HG02623 (cell line): ENCODE results near the gene SNX24.
"Not testable (repeated sequence)": the region's sequence is repeated elsewhere in the genome, so short reads cannot be mapped to it uniquely, and the experiment has no call there.

Experiments
- ATAC-seq: cut with Tn5 transposase; IDR thresholded peaks from one replicate; pipeline ENCODE4 v1.9.1; 2021; ENCODE audit warnings: moderate library complexity; ENCODE audit not compliant: unreplicated experiment

SNX24 gene

DNA sequence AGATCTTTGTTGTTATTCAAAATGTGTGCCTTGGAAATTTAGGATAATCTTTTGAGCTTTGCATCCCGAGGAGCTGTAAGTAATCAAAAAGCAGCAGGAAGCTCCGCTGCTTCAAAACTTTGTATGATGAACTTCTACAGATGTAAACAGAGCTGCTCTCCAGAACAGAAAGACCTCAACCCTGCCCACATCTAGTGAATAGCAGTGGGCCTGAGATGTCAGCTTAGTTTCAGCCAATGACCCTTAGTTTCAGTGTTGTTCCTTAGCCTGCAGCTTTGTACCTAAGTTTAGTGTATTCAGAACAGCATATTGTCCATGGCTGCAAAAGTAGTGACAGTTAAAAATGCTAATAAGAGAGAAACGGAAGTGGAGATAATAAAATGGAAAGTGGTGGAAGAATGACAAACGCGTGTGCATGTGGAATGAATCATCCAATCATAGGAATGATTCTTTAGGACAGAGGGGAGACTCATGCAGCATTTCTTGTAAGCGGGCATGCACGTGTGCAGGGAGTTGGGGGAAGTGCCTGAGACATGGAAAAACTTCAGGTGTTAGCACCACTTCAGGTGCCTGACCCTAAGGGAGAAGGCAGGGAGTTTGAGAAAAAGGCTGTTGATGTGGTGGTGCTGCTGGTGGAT is 24.9 kb downstream of the SNX24 start:
- ATAC-seq = no peak

DNA sequence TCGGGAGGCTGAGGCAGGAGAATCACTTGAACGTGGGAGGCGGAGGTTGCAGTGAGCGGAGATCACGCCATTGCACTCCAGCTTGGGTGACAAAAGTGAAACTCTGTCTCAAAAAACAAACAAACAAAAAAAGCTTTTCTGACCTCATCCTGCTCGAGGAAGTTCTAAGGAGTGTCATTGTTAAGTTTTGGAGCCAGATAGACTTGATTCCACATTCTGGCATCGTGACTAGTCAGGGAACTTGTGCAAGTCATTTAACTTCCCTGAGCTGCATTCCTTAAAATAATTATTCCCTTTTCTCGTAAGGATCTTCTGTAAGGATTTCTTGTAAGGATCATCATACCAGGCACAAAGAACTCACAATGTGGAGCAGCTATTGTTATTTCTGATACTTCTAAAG is 26.2 kb downstream of the SNX24 start:
- ATAC-seq = no peak

DNA sequence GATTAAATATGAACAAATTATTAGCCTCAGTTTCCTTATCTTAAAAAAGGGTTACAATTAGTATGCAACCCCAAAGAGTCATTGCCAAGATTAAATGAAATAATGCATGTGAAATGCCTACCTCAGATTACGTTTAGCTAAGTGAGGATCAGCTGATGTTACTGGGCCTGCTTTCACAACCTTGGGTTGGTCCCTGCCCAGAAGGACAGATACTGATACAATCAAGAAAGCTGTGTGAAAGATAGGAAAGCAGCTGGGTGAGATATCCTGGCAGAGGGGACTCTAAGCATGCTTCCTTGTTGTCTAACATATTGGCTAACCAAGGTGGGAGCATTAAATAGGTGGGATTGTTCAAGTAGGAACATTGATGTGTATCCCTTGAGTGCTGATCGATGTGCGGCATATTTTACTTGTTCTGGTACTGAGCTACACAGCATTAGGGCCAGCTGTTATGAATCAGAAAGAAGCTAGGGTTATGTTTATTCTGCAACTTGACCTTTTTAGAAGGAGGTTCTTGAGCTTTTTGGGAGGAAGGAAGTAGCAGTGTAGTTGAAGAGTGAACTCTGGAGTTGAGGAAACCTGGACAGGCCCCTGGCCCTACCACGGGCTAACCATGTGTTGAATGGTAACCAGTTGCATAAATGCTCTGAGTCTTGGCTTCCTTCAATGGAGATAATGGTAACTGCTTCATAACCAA is 28.9 kb downstream of the SNX24 start:
- ATAC-seq = no peak

DNA sequence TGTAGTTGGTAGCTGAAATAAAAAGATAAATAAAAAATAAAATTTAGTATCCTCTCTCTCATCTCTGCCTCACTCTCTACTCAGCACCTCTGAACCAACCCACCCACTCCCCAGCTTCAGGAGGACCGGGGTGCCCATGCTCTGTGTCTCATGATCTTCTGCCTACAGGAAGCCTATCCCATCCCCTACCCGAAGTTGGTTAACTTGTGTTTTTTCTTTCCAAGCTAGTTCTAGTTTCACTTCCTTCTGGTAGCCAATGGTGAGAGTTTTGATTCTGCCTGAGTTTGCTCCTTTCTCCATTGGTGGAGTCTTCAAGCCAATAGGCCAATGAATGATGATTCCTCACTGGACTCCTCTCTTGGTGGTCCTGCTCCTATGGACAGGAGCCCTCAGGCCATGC is 32.1 kb downstream of the SNX24 start:
- ATAC-seq = peak; percentile 61

DNA sequence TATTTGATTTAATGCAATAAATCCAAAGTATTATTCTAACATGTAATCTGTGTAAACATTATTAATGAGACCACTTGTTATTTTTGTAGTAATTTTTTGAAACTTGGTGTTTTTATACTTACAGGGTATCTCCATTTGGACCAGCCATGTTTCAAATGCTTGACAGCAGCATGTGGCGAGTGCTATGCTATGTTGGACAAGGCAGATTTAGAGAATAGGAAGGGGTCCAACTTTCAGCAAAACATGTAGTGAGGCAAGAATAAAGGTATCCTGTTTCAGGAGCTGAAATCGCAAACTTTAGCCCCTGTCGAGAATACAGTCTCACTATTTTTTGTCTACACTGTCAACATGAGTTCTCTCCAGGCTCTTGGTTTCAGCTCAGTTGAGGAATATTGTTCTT is 33.7 kb downstream of the SNX24 start:
- no peak for ATAC-seq

DNA sequence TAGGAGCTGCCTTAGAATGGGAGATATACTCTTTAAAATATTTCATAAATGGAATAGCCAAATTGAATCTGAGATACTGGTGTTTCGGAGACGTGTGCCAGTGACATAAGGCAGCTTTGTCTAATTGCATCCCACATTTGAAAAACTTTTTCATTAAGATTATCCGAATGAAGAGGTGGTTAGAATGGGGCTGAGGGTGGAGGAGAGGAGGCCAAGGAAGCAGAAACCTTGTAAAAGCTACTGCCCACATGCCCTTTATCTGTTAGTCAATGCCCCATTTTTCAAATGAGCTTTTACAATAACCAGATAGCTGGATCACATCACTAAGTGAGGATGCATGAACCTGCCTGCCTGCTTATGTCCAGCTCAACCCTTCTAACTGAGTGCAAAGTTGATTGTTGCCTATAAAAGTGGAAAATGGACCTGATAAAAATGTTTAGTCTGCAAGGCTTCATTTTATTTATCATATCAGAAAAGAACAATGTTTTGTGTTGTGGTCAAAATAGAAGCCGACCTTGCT is 34.8 kb downstream of the SNX24 start:
- ATAC-seq = no peak

DNA sequence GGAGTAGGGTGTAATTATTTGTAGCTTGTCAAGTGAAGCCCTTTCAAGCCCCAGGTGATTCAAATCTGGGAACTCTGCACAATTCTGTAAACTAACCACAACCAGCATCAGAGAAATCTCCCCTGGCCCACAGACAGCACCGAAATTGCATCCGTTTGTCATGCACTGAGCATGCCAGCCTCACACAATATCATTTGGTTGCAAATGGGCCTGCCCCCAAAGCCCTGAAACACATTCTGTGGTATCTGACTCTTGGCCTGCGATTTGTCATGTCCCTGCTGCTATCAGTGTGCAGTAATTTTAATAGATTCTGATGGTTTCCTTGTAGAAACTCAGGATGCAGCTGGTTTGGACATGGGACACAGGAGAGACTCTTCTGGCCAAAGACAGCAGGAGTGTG is 35.3 kb downstream of the SNX24 start:
- peak; percentile 40 for ATAC-seq

DNA sequence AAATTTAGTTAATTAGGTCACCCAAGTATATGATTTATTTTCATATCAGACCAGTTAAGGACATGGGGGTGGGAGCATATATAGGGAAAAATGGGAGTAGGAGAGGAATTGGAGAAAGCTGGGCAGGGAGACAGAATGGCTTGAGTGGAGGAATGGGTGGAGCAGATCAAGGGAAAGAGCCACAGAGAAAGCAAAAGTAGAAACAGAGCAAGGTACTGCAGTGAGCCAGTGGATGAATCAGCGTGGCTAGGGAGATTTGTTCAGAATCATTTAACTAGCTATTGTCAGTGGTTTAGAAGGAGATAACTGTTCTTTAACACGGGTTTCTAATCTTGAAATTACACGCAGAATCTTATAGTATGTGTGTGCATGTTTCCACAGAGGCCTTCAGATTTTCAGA is 37.4 kb downstream of the SNX24 start:
- no peak for ATAC-seq

DNA sequence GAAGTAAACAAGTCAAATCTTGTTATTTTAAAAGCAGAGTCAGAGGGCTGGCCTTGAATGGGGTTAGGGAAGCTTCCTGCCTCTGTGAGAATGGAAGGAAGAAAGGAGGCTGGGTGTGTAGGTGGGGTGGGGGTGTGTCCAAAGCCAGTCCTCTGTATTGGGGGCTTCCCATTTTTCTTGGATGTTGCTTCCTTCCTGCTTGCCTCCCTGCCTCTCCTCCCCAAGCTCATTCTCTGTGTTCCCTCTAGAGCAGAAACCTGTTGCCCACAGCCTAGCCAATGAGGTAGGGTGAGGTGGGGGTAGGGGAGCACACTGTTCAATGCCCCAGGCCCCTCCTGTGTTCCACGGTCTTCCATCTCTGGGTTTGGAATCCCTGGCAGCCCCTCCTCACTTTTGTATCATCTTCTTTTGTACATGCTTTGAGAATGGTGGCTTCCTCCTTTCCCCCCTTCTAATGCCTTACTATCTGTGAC is 39.7 kb downstream of the SNX24 start:
- no peak for ATAC-seq

DNA sequence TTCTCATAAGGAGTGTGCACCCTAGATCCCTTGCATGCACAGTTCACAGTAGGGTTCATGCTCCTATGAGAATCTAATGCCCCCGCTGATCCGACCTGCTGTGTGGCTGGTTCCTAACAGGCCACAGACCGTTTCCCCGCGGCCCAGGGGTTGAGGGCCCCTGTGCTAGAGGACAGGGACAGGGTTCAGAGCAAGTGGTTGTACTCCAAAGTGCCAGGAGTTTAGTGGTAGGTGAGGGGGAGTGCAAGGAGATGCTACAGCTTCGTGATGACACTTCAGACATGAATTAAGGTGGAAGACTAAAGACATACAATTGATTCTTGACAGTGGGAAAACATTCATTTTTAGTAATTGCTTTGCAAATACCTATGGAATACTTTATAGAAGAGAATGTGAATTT is 40.5 kb downstream of the SNX24 start:
- no peak for ATAC-seq

DNA sequence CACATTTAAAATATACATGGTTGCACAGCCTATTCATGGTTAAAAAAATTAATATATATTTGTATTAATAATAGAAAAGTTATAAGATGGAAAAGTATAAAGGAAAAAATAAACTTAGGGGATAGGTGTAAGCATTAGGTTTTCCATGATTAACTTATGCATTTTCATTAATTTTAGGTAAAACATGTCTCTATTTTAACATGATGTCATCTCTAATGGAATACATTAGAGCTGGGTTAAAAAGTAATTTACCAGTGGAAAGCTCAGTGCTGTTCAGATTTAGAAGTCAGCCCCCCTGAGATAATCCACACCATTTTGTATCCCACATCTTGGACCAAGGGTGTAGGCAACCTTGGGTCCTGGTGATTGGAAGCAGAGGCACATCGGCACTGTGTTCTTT is 49.7 kb downstream of the SNX24 start:
- ATAC-seq = no peak

DNA sequence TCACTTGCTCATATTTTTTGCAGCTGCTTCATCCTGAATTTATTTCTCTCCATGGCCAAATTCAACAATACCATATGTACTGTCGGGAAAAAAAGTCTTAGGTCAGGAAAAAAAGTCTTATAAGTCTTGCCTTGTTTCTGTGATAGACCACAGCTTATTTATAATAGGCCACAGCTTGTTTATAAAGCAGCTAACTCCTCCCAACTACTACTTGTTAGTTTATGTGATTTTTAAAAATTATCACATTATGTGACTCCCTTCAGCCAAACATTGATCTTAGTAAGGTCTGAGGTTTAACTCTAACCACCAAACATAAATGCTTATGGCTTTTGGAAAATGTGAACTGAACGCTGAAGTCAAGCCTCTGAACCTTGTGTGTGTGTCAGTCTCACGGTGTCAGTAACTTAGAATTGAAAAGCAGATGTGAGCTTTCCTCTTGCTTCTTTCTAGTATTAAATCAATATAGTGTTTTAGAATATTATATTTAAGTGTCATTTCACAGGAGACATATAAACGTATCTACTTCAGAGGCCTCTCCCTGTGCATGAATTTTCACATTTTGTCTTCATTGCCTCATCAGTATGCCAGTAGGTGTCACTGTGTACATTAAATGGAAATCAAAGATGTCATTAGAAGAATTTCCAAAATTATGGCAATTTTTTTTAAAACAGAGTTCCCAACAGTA is 51.3 kb downstream of the SNX24 start:
- no peak for ATAC-seq

DNA sequence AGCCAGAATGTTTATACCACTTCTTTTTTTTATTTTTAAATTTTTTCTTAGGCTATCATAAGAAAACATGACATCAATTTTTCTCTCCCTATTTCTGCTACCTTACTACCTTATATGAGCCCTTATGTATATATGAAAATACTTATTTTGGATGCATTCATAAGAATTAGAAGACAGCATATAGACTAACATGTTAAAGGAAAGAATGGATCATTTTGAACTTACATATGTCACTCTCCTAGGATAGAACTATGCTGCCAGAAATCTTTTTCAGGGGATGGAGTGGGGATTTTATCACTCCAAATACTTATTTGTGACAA is 51.8 kb downstream of the SNX24 start:
- ATAC-seq = no peak

DNA sequence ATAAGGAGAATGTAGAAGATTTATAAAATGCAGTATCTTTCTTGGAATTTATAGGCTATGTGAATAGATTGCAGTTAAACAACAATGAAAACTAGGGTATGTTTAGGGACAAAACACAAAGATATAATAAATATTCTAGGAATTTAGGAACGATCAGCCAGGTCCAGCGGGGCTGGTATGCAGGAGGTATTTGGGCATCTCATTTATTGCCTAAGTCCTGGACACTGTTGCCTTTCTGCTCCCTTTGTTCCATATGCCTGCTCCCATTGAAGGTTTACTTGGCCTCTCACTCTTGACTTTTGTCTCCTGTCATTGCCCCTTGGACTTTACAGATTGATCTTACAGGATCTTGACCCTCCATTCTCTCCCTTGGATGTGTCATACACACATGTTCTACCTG is 55.9 kb downstream of the SNX24 start:
- no peak for ATAC-seq

DNA sequence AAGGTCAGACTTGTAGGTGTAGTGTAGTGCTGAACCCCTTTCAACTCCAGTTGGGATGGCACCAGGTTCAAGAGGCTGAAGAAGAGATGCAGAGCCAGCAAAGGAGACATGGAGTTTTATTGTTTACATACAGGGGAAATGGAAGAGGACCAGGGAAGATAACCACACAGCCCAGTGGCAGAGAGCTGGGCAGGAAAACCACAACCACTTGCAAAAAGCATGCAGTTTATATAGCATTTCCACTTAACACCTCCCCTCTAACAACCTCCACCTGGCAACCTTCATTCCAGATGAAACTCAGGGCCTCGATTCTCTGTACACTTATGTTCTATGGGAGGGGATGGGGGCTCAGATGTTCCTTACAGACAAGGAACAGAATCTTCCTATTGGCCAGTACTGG is 56.9 kb downstream of the SNX24 start:
- no peak for ATAC-seq

DNA sequence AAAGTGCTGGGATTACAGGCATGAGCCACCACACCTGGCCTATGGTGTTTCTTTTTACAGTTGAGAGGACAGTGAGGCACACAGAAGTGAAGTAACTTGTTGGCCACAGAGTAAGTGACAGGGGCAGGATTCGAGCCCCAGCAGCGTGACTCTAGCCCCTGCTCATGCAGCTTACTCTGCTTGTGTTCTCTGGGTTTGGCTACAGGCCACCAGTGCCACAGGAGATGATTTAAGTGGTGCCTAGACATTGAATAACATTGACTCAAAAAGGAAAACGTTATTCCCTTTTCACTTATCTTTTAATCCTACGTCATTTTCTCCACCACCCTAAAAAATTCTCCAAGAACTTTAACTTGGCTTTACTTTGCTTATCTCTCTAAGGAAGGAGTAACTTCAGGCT is 61.4 kb downstream of the SNX24 start:
- no peak for ATAC-seq

DNA sequence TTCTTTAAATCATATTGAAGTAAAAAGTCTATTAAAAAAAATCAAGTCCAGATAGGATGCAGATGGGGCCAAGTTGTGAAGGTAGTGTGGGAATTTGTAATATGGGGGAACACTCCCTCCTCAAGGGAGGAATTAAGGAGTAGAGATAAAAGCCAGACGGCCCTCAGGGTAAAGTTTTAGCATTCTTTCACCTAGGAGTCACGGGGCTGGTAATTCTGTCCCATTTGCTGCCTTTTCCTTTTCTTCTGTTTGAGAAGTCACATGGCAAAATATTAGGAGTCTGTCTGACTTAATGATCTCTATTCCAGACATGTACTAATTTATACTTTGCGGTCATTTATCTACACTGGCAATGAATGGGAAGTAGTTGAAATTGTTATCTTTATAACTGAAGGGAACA is 61.9 kb downstream of the SNX24 start:
- no peak for ATAC-seq

DNA sequence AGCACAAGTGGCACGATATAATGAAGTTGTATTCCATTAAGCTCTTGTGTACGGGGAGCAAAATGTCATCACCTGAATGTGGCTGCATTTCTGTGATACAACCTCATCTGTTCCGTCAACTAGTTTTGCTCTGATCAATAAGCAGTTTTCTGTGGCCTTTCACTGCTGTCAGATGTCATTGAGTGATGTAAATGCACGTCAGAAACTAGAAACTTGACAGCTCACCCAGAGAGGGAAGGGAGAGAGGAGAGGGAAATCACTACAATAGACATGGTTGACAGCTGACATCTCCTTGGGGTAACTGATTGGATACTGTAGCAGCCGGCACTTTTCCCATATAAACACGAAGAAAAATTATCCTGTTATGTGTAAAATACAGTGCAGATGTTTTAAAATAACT is 62.7 kb downstream of the SNX24 start:
- ATAC-seq = no peak

DNA sequence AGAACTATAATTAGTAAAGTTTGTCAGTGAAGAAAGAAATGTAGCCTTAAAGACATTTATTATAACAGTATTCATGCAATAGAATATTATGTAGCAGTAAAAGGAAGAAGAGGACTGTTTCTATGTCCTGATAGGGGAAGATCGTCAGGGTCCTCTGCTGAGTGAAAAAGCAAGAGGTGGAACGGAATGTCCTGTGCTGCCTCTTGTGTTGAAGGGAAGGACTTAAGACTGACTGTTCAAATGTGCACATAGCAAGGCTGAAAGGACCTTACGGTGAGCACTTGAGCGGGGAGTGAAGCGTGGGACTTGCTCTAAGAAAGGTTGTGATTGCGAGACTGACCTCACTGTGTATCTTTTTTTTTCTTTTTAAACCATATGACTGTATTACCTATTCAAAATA is 63.2 kb downstream of the SNX24 start:
- no peak for ATAC-seq

DNA sequence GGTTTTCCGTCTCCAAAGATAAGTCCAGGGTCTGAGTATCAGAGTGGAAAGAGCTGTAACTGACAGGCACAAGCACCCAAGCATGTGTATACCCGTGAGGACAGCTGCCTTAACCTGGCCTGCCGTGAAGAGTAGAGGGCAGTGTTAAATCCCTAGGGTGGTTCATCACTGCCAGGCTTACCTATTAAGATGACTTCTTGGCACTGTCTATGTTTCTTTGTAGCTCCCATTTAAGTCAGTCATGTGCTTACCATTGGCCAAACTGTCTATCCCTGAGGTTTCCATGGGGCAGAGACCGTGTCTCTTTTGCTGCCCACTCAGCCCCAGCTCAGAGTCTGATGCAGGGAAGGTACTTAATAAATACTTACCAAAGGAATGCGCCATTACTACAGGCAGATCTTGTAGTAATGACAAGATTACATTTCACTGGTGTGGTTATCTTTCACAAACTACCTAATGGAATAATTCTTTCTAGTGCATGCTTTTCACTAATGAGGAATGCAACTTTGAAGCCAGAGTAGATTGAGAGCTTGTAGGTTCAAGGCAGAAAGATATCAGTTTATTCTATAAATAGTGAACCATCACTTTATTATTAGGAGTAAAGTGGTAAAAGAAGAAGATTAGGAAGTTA is 64.2 kb downstream of the SNX24 start:
- ATAC-seq = no peak

DNA sequence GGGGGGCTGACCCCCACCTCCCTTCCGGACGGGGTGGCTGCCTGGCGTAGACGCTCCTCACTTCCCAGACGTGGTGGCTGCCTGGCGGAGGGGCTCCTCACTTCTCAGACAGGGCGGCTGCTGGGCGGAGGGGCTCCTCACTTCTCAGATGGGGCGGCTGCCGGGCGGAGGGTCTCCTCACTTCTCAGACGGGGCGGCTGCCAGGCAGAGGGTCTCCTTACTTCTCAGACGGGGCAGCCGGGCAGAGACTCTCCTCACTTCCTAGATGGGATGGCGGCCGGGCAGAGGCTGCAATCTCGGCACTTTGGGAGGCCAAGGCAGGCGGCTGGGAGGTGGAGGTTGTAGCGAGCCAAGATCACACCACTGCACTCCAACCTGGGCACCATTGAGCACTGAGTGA is 68.0 kb downstream of the SNX24 start:
- ATAC-seq = not testable (repeated sequence)
